Testis (tissue), 2 donors: Measurements from ENCODE around the gene KLHL42.

Experiments
- CTCF ChIP-seq, 3 experiments: fragments of 450-650 bp in 2 of 3; fragments of 200-600 bp in 1 of 3; sonication (generic) in 1 of 3; IDR thresholded peaks; one replicate each; pipeline ENCODE4 v1.5.1; 2016 to 2019; ENCODE audit warnings: antibody characterized with exemption in 3 of 3, mild to moderate bottlenecking in 2 of 3, moderate library complexity in 1 of 3
- POLR2A ChIP-seq: fragments of 450-650 bp; IDR thresholded peaks from one replicate; pipeline ENCODE4 v1.6.1; 2017; ENCODE audit warnings: antibody characterized with exemption, mild to moderate bottlenecking, moderate library complexity

- TF ChIP-seq CTCF (IDR thresholded peaks at IDR 0.05) (no peak), POLR2A (no peak)
Observed at GRCh38 chr12:27845187-27845586, 65.2 kb downstream of the KLHL42 start.
